GM13976 (cell line): ENCODE results near the gene HAPLN3.
A peak's percentile ranks its signal among the peaks of the same experiment; 100 is the strongest.

ENCODE experiments used
- DNase-seq: peaks from one replicate; pipeline ENCODE4 v3.0.0; 2012; ENCODE audit warnings: low spot score
- CTCF ChIP-seq: IDR thresholded peaks from 2 replicates; pipeline ENCODE4 v1.5.1; 2012; ENCODE audit warnings: borderline replicate concordance, mild to moderate bottlenecking; ENCODE audit not compliant: insufficient read depth; ENCODE audit errors: extremely low read depth, missing control alignments, control extremely low read depth
- in situ Hi-C: fragments of 300-500 bp; cut with MboI; formaldehyde crosslinking; loops from one replicate; pipeline ENCODE4 v1.12.0; 2022; ENCODE audit warnings: low sequenced_read_pairs, mixed read lengths, inconsistent platforms; ENCODE audit not compliant: unreplicated experiment

HAPLN3 gene

GRCh38 chr15:88887068-88887580 is 8.2 kb downstream of the HAPLN3 start:
- in situ Hi-C loops, result no loop called here
- no peak for DNase-seq
- no peak for TF ChIP-seq CTCF

- TF ChIP-seq CTCF, result no peak
These were observed 12.6 kb downstream of the HAPLN3 start for GRCh38 chr15:88882785-88883184.

GRCh38 chr15:88881775-88882174 is 13.6 kb downstream of the HAPLN3 start:
- in situ Hi-C loops, result no loop called here
- no peak for DNase-seq
- TF ChIP-seq CTCF, result no peak

More at GRCh38 chr15:88882785-88883184, 12.6 kb downstream of the HAPLN3 start:
- DNase-seq, result no peak
- in situ Hi-C loops, result no loop called here

GRCh38 chr15:88880944-88881740 is 14.2 kb downstream of the HAPLN3 start:
- no peak for TF ChIP-seq CTCF
- in situ Hi-C loops, result no loop called here
- DNase-seq, result no peak

- peak; percentile 55 for TF ChIP-seq CTCF
- peak; percentile 81 for DNase-seq
- in situ Hi-C loops, result no loop called here
These were observed 16.6 kb downstream of the HAPLN3 start for GRCh38 chr15:88878720-88879184.

- in situ Hi-C loops, result no loop called here
- DNase-seq, result no peak
- no peak for TF ChIP-seq CTCF
These were observed 17.4 kb downstream of the HAPLN3 start for GRCh38 chr15:88877906-88878305.
